ENCODE data around the gene ANKRD53.

Gene ANKRD53

DNA sequence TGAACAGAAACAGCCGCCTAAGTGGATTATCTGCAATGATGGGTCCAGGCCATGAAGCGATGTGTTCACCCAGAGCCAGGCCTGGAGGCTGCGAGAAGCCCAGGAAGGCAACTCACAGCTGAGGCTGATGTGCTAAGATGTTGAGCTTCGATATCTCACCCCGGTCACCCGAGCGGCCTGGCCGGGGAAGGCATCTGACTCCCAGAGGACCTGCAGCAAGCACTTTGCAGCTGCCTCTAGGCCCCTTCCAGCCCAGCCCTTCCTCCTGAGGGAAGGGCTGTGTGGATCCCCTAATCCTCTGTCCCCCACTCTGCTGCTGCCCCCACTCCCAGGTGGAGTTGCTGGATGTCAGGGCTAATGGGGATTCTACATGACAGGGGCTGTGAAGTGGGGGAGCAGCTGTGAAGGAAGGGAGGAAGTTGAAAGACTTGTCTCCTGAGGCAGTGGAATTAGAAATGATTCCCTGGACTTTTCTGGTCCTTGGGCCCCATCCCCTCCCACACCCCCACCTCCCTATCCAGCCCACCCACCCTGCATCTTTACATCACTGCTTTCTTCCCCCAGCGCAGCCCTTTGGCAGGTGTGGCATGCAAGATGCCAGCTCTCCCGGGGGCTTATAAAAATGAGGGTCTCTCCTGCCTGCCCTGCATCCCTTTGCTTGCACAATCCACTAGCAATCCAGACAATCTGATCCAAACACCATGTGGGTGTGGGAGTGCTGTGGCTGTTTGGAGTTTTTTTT is 38.4 kb upstream of the ANKRD53 start:
- H3K4me1 Mint-ChIP-seq: no peaks in the 10 kb centered on the region
- ATAC-seq (no peak), DNase-seq (ENCODE audit: low spot score in 2 of 2) (no peak)
- H3K27ac Mint-ChIP-seq: no peak overlapping the region
- H3K9me3 Mint-ChIP-seq: no peaks in the 10 kb centered on the region
- H3K36me3 Mint-ChIP-seq: no peaks in the 10 kb centered on the region
- no peak overlapping the region for H3K4me3 Mint-ChIP-seq

DNA sequence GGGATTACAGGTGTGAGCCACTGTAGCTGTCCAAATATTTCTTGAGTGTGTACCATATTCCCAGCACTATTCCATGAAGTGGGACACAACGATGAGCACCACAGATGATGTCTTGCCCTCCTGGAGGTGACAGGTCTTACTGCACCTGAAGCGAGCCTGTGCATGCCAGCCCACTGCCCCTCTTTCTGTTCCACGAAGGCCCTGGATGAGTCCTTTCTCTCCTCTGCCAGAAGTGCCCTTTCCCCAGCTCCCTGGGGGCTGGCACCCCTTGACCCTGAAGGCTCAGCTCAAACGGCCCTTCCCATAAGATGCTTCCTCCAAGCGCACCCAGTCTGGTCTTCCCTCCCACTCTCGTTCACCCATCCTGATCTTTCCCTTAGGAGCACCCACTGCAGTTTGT is 37.2 kb upstream of the ANKRD53 start:
- Mint-ChIP-seq H3K9me3 (no peaks in the 10 kb centered on the region), H3K4me3 (no peak overlapping the region), H3K27ac (no peak overlapping the region), H3K4me1 (no peaks in the 10 kb centered on the region), H3K36me3 (no peaks in the 10 kb centered on the region)
- ATAC-seq (no peak), DNase-seq (ENCODE audit: low spot score in 2 of 2) (no peak)

DNA sequence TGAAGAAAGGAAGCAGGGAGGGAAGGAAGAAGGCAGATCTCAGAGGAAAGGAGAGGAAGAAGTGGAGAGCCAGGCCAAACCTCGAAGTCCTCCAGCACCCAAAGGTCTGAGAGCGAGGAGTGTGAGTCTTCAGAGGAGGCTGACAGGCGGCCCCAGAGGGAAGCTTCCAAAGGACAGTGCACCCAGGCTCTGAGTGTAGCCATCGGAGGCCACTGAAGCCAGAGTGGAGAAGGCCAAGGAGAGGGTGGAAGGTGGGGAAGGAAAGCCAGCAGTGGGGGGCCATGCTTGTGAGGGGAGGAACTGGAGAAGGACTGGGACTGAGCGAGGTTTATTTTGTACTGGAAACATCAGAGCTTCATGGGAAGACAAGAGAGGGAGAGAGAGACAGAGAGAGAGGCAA is 36.7 kb upstream of the ANKRD53 start:
- ATAC-seq (no peak), DNase-seq (ENCODE audit: low spot score in 2 of 2) (no peak)
- Mint-ChIP-seq H3K4me1 (peaks cover 2% of the 10 kb centered on the region), H3K4me3 (no peak overlapping the region), H3K27ac (no peak overlapping the region), H3K9me3 (no peaks in the 10 kb centered on the region), H3K36me3 (no peaks in the 10 kb centered on the region)

DNA sequence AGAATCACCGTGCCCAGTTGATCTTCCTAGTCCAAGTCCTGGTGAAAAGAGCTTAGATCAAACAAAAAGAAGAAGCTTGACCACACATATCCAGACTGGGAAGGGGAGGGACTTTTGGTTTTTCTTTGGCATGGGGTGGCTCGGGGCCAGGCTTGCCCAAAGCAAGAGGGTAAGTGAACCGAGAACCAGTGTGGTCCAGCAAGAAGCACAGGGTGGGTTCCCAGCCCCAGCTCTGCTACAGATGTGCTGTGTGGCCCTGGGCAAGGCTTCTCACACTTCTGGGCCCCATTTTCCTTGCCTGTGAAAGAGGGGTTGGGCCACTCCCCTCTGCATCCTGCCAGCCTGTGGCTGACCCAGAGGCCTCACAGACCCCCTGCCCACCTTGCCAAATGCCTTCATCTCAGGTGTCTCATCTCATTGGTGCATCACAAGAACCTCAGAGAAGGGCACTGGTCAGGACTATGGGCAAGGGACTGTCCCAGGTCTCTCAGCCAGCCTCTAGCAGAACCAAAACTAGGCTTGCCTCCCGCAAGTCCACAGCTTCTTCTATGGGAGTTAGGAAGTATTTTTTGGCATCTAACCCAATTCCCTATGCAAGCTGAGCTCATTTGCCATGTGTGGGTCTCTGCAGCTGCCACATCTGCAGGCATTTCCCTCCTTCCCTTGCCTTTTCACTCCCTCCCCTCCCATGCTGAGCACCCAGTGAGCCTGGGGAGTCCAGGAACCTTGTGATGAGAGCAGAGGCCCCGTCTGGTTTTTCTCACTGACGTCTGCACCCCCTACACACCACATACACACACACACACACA is 35.8 kb upstream of the ANKRD53 start:
- no peaks in the 10 kb centered on the region for H3K9me3 Mint-ChIP-seq
- H3K36me3 Mint-ChIP-seq: no peaks in the 10 kb centered on the region

DNA sequence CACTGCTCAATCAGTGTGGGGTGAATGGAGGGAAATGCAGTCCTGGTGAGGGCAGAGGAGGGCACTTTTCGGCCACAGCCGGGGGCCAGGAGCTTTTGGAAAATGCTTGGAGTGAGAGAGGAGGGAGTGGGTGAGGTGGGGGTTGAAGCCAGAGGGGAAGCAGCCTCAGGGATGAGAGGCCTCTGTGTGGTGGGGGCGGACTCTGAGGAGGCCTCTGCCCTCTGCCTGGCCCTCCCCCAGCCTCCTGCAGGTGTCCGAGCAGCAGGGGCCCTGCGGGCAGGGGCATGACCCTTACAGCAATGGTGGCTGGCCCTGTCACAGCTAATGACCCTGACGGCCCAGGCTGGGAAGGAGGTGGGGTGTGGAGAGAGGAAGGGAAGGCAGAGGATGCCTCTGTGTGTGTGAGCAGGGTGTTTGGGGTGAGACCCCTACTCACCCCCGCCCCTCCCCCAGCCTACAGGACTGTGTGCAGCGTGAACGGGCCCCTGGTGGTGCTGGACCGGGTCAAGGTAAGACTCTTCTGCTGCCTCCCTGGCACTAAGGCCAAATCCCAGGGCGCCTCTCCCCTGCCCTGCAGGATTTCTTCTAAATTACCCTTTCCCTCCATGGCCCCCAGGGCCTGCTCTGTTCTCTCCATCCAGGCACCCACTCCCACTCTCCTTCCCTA is 35.1 kb upstream of the ANKRD53 start:
- Mint-ChIP-seq H3K27ac (no peak overlapping the region), H3K36me3 (no peaks in the 10 kb centered on the region), H3K4me1 (peaks cover 17% of the 10 kb centered on the region), H3K4me3 (no peak overlapping the region), H3K9me3 (no peaks in the 10 kb centered on the region)
- DNase-seq (ENCODE audit: low spot score in 2 of 2) (no peak), ATAC-seq (no peak)

More for the DNA sequence above, 35.8 kb upstream of the ANKRD53 start:
- Mint-ChIP-seq H3K4me1 (peaks cover 9% of the 10 kb centered on the region), H3K4me3 (no peak overlapping the region), H3K27ac (no peak overlapping the region)
- DNase-seq (ENCODE audit: low spot score in 2 of 2) (no peak), ATAC-seq (no peak)

DNA sequence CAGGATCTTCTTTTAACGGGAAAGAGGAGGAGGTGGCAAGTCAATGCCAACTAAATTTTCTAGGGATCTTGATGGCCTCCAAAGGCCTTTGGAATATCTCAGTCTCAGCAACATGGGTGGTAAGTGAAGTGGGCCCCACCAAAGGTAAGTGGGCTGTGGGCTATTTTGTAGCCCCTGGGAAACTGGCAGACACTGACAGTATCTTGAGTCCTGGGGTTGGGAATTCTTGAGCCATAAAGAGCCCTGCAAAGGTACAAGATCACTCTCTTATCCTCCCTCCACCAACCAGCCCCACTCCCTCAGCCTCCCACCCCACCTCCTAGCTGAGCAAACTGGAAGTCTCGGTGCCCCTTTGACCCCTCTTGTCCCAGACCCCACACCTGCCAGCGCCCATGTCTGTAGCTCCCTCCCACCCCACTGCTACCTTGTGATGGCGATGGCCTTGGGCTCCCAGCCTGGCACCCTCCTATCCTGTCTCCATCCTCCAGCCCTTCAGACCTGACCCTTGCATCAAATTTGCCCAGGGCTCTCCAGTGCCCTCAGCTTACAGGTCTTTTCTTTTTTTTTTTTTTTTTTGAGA is 34.2 kb upstream of the ANKRD53 start:
- Mint-ChIP-seq H3K36me3 (no peaks in the 10 kb centered on the region), H3K4me3 (no peak overlapping the region), H3K4me1 (peaks cover 19% of the 10 kb centered on the region), H3K9me3 (no peaks in the 10 kb centered on the region), H3K27ac (no peak overlapping the region)
- ATAC-seq (no peak), DNase-seq (ENCODE audit: low spot score in 2 of 2) (no peak)

DNA sequence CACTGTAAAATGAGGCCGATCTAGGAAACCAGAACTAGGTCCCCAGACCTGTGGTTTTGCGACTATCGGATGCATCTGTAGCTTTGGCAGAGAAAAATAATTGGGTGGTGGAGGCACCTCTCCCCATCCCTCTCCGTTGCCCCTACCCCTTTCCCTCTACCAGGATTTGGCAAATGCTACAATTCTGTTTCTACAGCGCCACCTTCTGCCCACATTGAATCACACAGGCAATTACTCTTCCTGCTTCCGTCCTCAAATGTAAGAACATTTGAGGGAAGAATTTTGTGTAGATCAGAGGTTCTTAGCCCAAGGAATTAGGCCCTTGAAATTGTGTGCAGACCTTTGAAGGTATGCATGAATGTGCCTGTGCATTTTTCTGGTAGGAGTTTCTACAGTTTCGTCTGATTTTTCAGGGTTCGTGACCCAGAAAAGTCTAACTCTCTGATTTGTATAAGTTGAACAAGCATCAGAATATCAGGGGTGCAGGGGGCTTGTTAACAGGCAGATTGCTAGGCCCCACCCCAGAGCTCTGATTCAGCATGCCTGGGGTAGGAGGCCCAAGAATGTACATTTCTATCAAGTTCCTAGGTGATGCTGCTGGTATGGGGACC is 31.5 kb upstream of the ANKRD53 start:
- H3K36me3 Mint-ChIP-seq: no peaks in the 10 kb centered on the region
- ATAC-seq: no peak
- no peaks in the 10 kb centered on the region for H3K9me3 Mint-ChIP-seq
- peaks cover 19% of the 10 kb centered on the region for H3K4me1 Mint-ChIP-seq
- H3K4me3 Mint-ChIP-seq: no peak overlapping the region
- no peak overlapping the region for H3K27ac Mint-ChIP-seq
- peak; percentile 25 to 74 for DNase-seq (ENCODE audit: low spot score in 2 of 2)

DNA sequence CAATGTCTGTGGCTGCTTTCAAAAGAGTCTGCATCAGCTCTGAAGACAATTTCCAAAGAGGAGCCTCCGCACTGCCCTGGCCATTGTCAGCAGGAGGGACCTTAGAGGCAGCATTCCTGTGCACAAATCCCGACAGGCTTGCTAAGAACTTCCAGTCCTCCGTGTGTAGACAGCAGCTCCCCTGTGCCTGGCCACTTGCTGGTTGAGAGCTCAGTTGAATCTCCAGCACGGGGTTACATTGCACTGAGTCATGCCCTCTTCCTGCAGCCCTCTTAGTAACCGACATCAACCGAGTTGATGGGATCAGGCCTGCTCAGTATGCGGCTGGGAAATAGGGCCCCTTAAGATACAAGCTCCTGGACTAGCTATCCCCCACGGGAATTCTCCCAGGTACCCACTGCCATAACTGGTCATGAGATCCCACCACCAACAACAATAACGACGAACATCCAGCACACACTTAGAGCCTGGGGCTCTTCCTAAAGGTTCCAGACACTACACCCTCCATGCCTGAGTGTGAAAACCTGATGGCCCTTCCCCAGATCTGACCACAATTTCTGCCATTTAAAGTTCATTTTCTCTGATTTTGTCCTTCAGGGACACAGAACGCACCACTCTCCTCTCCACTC is 30.8 kb upstream of the ANKRD53 start:
- H3K36me3 Mint-ChIP-seq: no peaks in the 10 kb centered on the region
- H3K9me3 Mint-ChIP-seq: no peaks in the 10 kb centered on the region
- H3K4me1 Mint-ChIP-seq: peaks cover 19% of the 10 kb centered on the region
- H3K27ac Mint-ChIP-seq: no peak overlapping the region
- H3K4me3 Mint-ChIP-seq: peak overlapping the region; percentile 70
- ATAC-seq: peak; percentile 31
- peak in 1 of 2 donors; percentile 47 for DNase-seq (ENCODE audit: low spot score in 2 of 2)

DNA sequence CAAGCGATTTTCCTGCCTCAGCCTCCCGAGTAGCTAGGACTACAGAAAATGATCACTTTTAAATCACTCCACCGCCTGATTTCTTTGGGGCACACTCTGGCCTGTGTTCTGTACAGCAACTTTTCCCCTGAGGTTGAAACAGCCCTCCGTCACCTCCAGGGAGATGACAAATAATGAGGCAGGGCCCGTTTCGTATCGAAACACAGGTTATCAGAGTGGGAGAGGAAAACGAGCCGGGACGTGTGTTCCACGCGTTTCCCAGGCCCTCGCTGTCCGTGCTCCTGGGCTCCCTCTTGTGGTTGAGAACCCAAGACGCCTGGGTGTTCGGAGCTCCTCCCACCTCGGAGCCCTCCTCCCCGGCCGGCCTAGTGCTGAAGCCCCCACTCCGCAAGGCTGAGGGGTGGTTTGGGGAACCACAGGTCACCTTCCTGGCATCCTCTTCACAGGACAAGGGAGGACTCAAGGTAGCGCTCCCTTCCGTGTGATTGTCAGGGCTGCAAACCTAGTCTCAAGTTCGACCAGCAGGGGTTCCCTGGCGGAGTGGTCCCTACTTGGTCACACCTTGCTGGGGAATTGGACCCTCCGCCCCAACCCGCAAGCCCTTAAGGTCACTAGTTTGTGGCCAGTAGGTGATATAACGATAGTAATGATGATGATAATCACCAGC is 30.0 kb upstream of the ANKRD53 start:
- Mint-ChIP-seq H3K4me1 (peaks cover 19% of the 10 kb centered on the region), H3K4me3 (peak overlapping the region; percentile 70), H3K27ac (peak overlapping the region; percentile 63), H3K9me3 (no peaks in the 10 kb centered on the region), H3K36me3 (no peaks in the 10 kb centered on the region)
- peak; percentile 70 to 90 for DNase-seq (ENCODE audit: low spot score in 2 of 2)
- ATAC-seq: peak; percentile 89

DNA sequence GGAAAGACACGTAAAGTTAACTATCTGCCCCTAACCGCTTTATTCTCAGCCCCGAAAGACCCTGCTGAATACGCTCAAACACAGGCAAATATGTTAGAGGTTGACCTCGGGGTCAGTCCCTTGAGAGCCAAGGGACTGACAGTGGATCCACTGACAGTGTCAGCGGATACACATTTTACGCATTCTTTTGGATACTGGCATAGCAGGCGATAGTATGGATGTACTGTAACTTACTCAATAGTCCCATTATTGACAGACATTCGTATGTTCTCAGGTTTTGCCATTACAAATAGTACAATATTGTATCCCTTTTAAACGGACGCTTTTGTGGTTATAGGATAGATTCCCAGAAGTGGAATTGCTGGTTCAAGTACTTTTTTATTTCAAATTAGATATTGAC is 29.3 kb upstream of the ANKRD53 start:
- ATAC-seq (no peak), DNase-seq (ENCODE audit: low spot score in 2 of 2) (no peak)
- peaks cover 19% of the 10 kb centered on the region for H3K4me1 Mint-ChIP-seq
- no peaks in the 10 kb centered on the region for H3K9me3 Mint-ChIP-seq
- no peak overlapping the region for H3K27ac Mint-ChIP-seq
- H3K4me3 Mint-ChIP-seq: no peak overlapping the region
- H3K36me3 Mint-ChIP-seq: no peaks in the 10 kb centered on the region

DNA sequence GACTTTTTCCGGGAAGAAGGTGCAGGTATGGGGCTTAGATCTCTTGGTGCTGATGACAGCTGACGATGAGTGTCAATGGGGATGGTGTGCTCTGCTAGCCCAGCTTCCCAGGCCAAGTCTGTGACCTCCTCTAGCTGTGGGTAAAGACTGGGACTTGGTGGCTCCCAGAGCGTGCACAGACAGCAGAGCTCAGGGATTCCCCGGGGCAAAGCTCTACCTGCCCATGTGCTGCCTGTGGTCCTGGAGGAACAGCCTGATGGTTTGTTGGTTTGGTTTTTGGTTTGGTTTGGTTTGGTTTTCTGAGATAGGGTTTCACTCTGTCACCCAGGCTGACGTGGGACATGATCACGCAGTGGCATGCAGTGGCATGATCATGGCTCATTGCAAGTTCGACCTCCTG is 23.5 kb upstream of the ANKRD53 start:
- Mint-ChIP-seq H3K27ac (no peak overlapping the region), H3K36me3 (no peaks in the 10 kb centered on the region), H3K4me1 (peaks cover 13% of the 10 kb centered on the region), H3K4me3 (no peak overlapping the region), H3K9me3 (no peaks in the 10 kb centered on the region)
- no peak for ATAC-seq
- no peak for DNase-seq (ENCODE audit: low spot score in 2 of 2)

DNA sequence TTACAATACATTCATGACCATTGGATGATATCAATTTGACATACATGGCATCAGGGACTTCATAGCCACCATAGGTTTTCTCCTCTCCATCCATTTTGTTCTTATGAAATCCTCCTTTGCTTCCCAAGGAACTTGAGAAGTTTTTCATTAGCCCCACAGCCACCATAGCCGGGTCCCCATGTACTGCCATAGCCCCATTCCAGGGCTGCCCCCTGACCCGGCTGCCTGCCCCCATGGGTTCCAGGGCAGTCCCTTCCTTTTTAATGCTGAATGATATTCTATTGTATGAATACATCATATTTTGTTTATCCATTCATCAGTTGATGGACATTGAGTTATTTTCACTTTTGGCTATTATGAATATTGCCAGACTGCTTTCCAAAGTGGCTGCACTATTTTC is 22.3 kb upstream of the ANKRD53 start:
- H3K4me3 Mint-ChIP-seq: no peak overlapping the region
- no peak for ATAC-seq
- no peaks in the 10 kb centered on the region for H3K9me3 Mint-ChIP-seq
- peaks cover 13% of the 10 kb centered on the region for H3K4me1 Mint-ChIP-seq
- DNase-seq (ENCODE audit: low spot score in 2 of 2): no peak
- no peaks in the 10 kb centered on the region for H3K36me3 Mint-ChIP-seq
- H3K27ac Mint-ChIP-seq: no peak overlapping the region

DNA sequence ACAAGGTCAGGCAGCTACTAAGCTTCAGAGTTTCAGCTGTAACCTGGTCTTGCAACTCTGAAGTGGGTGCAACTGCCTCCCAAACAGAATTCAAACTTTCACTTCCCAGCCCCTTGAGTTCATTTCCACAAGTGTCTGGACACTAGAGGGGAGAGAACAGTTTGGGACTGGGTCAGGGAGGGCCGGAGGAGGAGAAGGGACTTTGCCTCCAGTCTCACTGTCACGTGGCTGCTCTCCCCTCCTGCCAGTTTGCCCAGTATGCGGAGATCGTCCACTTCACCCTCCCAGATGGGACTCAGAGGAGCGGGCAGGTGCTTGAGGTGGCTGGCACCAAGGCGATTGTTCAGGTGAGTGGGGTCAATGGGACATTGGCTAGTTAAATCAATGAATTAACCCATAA is 20.6 kb upstream of the ANKRD53 start:
- no peaks in the 10 kb centered on the region for H3K9me3 Mint-ChIP-seq
- H3K36me3 Mint-ChIP-seq: no peaks in the 10 kb centered on the region
- H3K4me1 Mint-ChIP-seq: peaks cover 13% of the 10 kb centered on the region
- DNase-seq (ENCODE audit: low spot score in 2 of 2): peak; percentile 0 to 42
- H3K27ac Mint-ChIP-seq: peak overlapping the region; percentile 8
- ATAC-seq: no peak
- H3K4me3 Mint-ChIP-seq: no peak overlapping the region

DNA sequence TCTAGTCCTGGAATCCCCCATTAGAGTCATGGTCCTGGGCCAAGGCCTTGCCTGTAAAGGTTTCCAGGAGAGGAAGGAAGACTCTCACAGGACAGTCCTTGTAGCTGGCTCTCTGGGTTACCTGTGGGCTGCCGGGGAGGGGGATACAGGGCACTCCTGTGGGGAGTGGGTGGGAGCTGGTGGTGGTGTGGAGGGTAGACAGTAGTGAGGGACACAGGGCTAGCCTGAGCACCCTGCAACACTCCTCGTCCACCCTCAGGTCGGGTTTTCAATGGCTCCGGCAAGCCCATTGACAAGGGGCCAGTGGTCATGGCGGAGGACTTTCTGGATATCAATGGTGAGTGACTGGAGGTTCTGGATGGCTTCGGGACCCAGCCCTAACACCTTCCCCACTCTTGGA is 19.7 kb upstream of the ANKRD53 start:
- peak in 1 of 2 donors; percentile 0 for DNase-seq (ENCODE audit: low spot score in 2 of 2)
- Mint-ChIP-seq H3K36me3 (no peaks in the 10 kb centered on the region), H3K4me1 (peaks cover 13% of the 10 kb centered on the region), H3K27ac (peak overlapping the region; percentile 32), H3K9me3 (no peaks in the 10 kb centered on the region), H3K4me3 (no peak overlapping the region)
- ATAC-seq: no peak
